ENCODE results near the gene CNTN1.

CNTN1 gene

GRCh38 chr12:40668099-40668529 is 24.1 kb upstream of the CNTN1 start:
- DNase-seq (ENCODE audit: low read depth in 1 of 2, low spot score in 1 of 2) = no peak
- in situ Hi-C loops (cut with HindIII; ENCODE audit: low pct_unique_long_range_greater_than_20kb, low sequenced_read_pairs) = no loop called here
- TF ChIP-seq JUND (IDR thresholded peaks at IDR 0.05; ENCODE audit: low read depth) = no peak

GRCh38 chr12:40672741-40673271 is 19.4 kb upstream of the CNTN1 start:
- no peak for TF ChIP-seq JUND (IDR thresholded peaks at IDR 0.05; ENCODE audit: low read depth)
- in situ Hi-C loops (cut with HindIII; ENCODE audit: low pct_unique_long_range_greater_than_20kb, low sequenced_read_pairs) = no loop called here
- no peak for DNase-seq (ENCODE audit: low read depth in 1 of 2, low spot score in 1 of 2)

GRCh38 chr12:40681148-40681547 is 11.1 kb upstream of the CNTN1 start:
- DNase-seq (ENCODE audit: low read depth in 1 of 2, low spot score in 1 of 2) = no peak
- no peak for TF ChIP-seq JUND (IDR thresholded peaks at IDR 0.05; ENCODE audit: low read depth)
- in situ Hi-C loops (cut with HindIII; ENCODE audit: low pct_unique_long_range_greater_than_20kb, low sequenced_read_pairs) = no loop called here

GRCh38 chr12:40684986-40685385 is 7.3 kb upstream of the CNTN1 start:
- no peak for DNase-seq (ENCODE audit: low read depth in 1 of 2, low spot score in 1 of 2)
- in situ Hi-C loops (cut with HindIII; ENCODE audit: low pct_unique_long_range_greater_than_20kb, low sequenced_read_pairs) = no loop called here
- no peak for TF ChIP-seq JUND (IDR thresholded peaks at IDR 0.05; ENCODE audit: low read depth)

GRCh38 chr12:40688085-40688725 is 4.0 kb upstream of the CNTN1 start:
- in situ Hi-C loops (cut with HindIII; ENCODE audit: low pct_unique_long_range_greater_than_20kb, low sequenced_read_pairs) = no loop called here
- no peak for DNase-seq (ENCODE audit: low read depth in 1 of 2, low spot score in 1 of 2)
- no peak for TF ChIP-seq JUND (IDR thresholded peaks at IDR 0.05; ENCODE audit: low read depth)

GRCh38 chr12:40689576-40689975 is 2.7 kb upstream of the CNTN1 start:
- TF ChIP-seq JUND (IDR thresholded peaks at IDR 0.05; ENCODE audit: low read depth) = no peak
- in situ Hi-C loops (cut with HindIII; ENCODE audit: low pct_unique_long_range_greater_than_20kb, low sequenced_read_pairs) = no loop called here
- no peak for DNase-seq (ENCODE audit: low read depth in 1 of 2, low spot score in 1 of 2)

- TF ChIP-seq JUND (IDR thresholded peaks at IDR 0.05; ENCODE audit: low read depth) = no peak
- no peak for DNase-seq (ENCODE audit: low read depth in 1 of 2, low spot score in 1 of 2)
- in situ Hi-C loops (cut with HindIII; ENCODE audit: low pct_unique_long_range_greater_than_20kb, low sequenced_read_pairs) = no loop called here
Observed at GRCh38 chr12:40692765-40693206, 547 bp downstream of the CNTN1 start.

- in situ Hi-C loops (cut with HindIII; ENCODE audit: low pct_unique_long_range_greater_than_20kb, low sequenced_read_pairs) = no loop called here
- peak in 1 of 2 experiments; percentile 32 for DNase-seq (ENCODE audit: low read depth in 1 of 2, low spot score in 1 of 2)
- TF ChIP-seq JUND (IDR thresholded peaks at IDR 0.05; ENCODE audit: low read depth) = no peak
Observed at GRCh38 chr12:40693207-40693821, 1.1 kb downstream of the CNTN1 start.

- in situ Hi-C loops (cut with HindIII; ENCODE audit: low pct_unique_long_range_greater_than_20kb, low sequenced_read_pairs) = no loop called here
- no peak for TF ChIP-seq JUND (IDR thresholded peaks at IDR 0.05; ENCODE audit: low read depth)
- DNase-seq (ENCODE audit: low read depth in 1 of 2, low spot score in 1 of 2) = peak; percentile 31 to 84
Observed at GRCh38 chr12:40697566-40698259, 5.5 kb downstream of the CNTN1 start.

GRCh38 chr12:40701756-40702155 is 9.5 kb downstream of the CNTN1 start:
- in situ Hi-C loops (cut with HindIII; ENCODE audit: low pct_unique_long_range_greater_than_20kb, low sequenced_read_pairs) = no loop called here

GRCh38 chr12:40711121-40711520 is 18.9 kb downstream of the CNTN1 start:
- TF ChIP-seq JUND (IDR thresholded peaks at IDR 0.05; ENCODE audit: low read depth) = no peak
- in situ Hi-C loops (cut with HindIII; ENCODE audit: low pct_unique_long_range_greater_than_20kb, low sequenced_read_pairs) = no loop called here

More at GRCh38 chr12:40701756-40702155, 9.5 kb downstream of the CNTN1 start:
- no peak for DNase-seq (ENCODE audit: low read depth in 1 of 2, low spot score in 1 of 2)
- no peak for TF ChIP-seq JUND (IDR thresholded peaks at IDR 0.05; ENCODE audit: low read depth)

GRCh38 chr12:40714636-40715035 is 22.4 kb downstream of the CNTN1 start:
- DNase-seq (ENCODE audit: low read depth in 1 of 2, low spot score in 1 of 2) = no peak
- no peak for TF ChIP-seq JUND (IDR thresholded peaks at IDR 0.05; ENCODE audit: low read depth)
- in situ Hi-C loops (cut with HindIII; ENCODE audit: low pct_unique_long_range_greater_than_20kb, low sequenced_read_pairs) = no loop called here

More at GRCh38 chr12:40711121-40711520, 18.9 kb downstream of the CNTN1 start:
- no peak for DNase-seq (ENCODE audit: low read depth in 1 of 2, low spot score in 1 of 2)

- in situ Hi-C loops (cut with HindIII; ENCODE audit: low pct_unique_long_range_greater_than_20kb, low sequenced_read_pairs) = no loop called here
- TF ChIP-seq JUND (IDR thresholded peaks at IDR 0.05; ENCODE audit: low read depth) = no peak
- DNase-seq (ENCODE audit: low read depth in 1 of 2, low spot score in 1 of 2) = no peak
Observed at GRCh38 chr12:40716037-40716436, 23.8 kb downstream of the CNTN1 start.

Measured in T47D (cell line).